K562 (cell line): ENCODE measurements around the gene LIPM. TPM values are rescaled to one million over a fixed set of nuclear protein-coding genes. Genes with fewer than 3 reads are reported as not detected.

Experiments
- ATAC-seq: fragments of 200-7000 bp; cut with Tn5 transposase; 3 replicates; pipeline ENCODE4 v1.9.1; 2020; ENCODE audit warnings: moderate library complexity
- BruUV-seq: library from RNA; stranded (reverse); fragments of 400-500 nt; replicated peaks from 2 replicates; lab custom pipeline; 2021; lab: Mats Ljungman, UMichigan
- CTCF ChIA-PET: fragments of 300-600 bp; formaldehyde crosslinking; extraction: SDS; loops from one replicate; lab custom pipeline; 2021; ENCODE audit warnings: low intra/inter-chr PET ratio; lab: Yijun Ruan, JAX
- POLR2A ChIA-PET: fragments of 300-600, 350-650 bp; sonication (Branson Sonifier 250); formaldehyde crosslinking; extraction: SDS; loops from one replicate; lab custom pipeline; 2021; ENCODE audit warnings: antibody characterized with exemption, inconsistent platforms; lab: Yijun Ruan, JAX
- DNase-seq, 4 experiments: peaks; one replicate each; pipeline versions ENCODE4 v3.0.0 to v3.0.0-alpha.2; 2011 to 2018; ENCODE audit warnings: low spot score in 3 of 4, mixed read lengths in 3 of 4; ENCODE audit errors: extremely low read depth in 1 of 4
- FAIRE-seq: peaks from 2 replicates; lab custom pipeline; 2011; peaks lifted over from hg19 to GRCh38; lab: Jason Lieb, UNC
- H2AFZ ChIP-seq: 2 replicates; pipeline ENCODE4 v1.6.0; 2011; ENCODE audit warnings: low read depth, low read length, control low read depth, inconsistent platforms
- H3K27ac ChIP-seq: fragments of 200-600 bp; 3 replicates; pipeline ENCODE4 v1.8.0; 2011; ENCODE audit warnings: low read depth, mild to moderate bottlenecking, control low read depth, inconsistent platforms, low read length, moderate library complexity, mixed read lengths; ENCODE audit errors: extremely low read depth
- H3K27me3 ChIP-seq, 2 experiments: fragments of 300-600 bp in 1 of 2; 2 replicates in 1 of 2; 3 replicates in 1 of 2; pipeline versions ENCODE4 v1.6.0 to v1.8.0; 2011; ENCODE audit warnings: inconsistent platforms in 2 of 2, low read length in 2 of 2, mild to moderate bottlenecking in 1 of 2, mixed read lengths in 1 of 2, moderate library complexity in 1 of 2; ENCODE audit not compliant: control insufficient read depth in 2 of 2, insufficient read depth in 2 of 2
- H3K36me3 ChIP-seq: fragments of 300-600 bp; 3 replicates; pipeline ENCODE4 v1.8.0; 2011; ENCODE audit warnings: mild to moderate bottlenecking, low read length, inconsistent platforms; ENCODE audit not compliant: control insufficient read depth, insufficient read depth
- H3K4me1 ChIP-seq, 2 experiments: fragments of 200-600 bp in 1 of 2; replicated peaks in 1 of 2; 2 replicates in 1 of 2; 3 replicates in 1 of 2; pipeline versions ENCODE4 v1.5.1 to v1.8.0; 2011; ENCODE audit warnings: inconsistent platforms in 2 of 2, low read length in 2 of 2, mild to moderate bottlenecking in 1 of 2, mixed read lengths in 1 of 2, moderate library complexity in 1 of 2; ENCODE audit not compliant: control insufficient read depth in 2 of 2, insufficient read depth in 2 of 2
- H3K4me2 ChIP-seq: 2 replicates; pipeline ENCODE4 v1.6.1; 2011; ENCODE audit warnings: low read length, control low read depth, inconsistent platforms, mixed read lengths; ENCODE audit not compliant: insufficient read depth
- H3K4me3 ChIP-seq: fragments of 200-600 bp; sonication (generic), shearing (Covaris generic); 2 replicates; pipeline ENCODE4 v1.5.1; 2016; ENCODE audit warnings: control low read depth, inconsistent platforms
- H3K79me2 ChIP-seq: fragments of 200-600 bp; 3 replicates; pipeline ENCODE4 v1.8.0; 2011; ENCODE audit warnings: low read length, inconsistent platforms; ENCODE audit not compliant: control insufficient read depth, insufficient read depth
- H3K9ac ChIP-seq, 2 experiments: 2 replicates each; pipeline versions ENCODE4 v1.6.0 to v1.6.1; 2011; ENCODE audit warnings: low read depth in 2 of 2, low read length in 2 of 2, control low read depth in 1 of 2, inconsistent platforms in 1 of 2, mild to moderate bottlenecking in 1 of 2, mixed read lengths in 1 of 2; ENCODE audit not compliant: insufficient read depth in 1 of 2
- H3K9me1 ChIP-seq: one replicate; pipeline ENCODE4 v1.6.0; 2011; ENCODE audit warnings: inconsistent platforms, mild to moderate bottlenecking, low read length, moderate library complexity; ENCODE audit not compliant: control insufficient read depth, insufficient read depth
- H3K9me3 ChIP-seq: replicated peaks from 2 replicates; pipeline ENCODE4 v1.5.1; 2011; ENCODE audit warnings: low read depth, low read length, inconsistent platforms; ENCODE audit not compliant: control insufficient read depth, insufficient read depth
- H4K20me1 ChIP-seq: replicated peaks from 2 replicates; pipeline ENCODE4 v1.6.1; 2011; ENCODE audit warnings: low read length, inconsistent platforms, mixed read lengths; ENCODE audit not compliant: control insufficient read depth, insufficient read depth
- ARHGAP35 ChIP-seq: fragments of 450-650 bp; IDR thresholded peaks from 2 replicates; pipeline ENCODE4 v1.6.1; 2018; ENCODE audit not compliant: partially characterized antibody
- CBFB ChIP-seq: sonication (generic); formaldehyde crosslinking; IDR thresholded peaks from 2 replicates; pipeline ENCODE4 v1.4.0; 2020; ENCODE audit warnings: mild to moderate bottlenecking, missing genetic modification reagents
- E2F6 ChIP-seq, 2 experiments: IDR thresholded peaks; 2 replicates each; pipeline ENCODE4 v1.6.1; 2011; ENCODE audit warnings: borderline replicate concordance in 1 of 2, control low read depth in 1 of 2, low read depth in 1 of 2, low read length in 1 of 2, mild to moderate bottlenecking in 1 of 2, mixed read lengths in 1 of 2, moderate library complexity in 1 of 2; ENCODE audit not compliant: insufficient read depth in 1 of 2, insufficient read length in 1 of 2, poor library complexity in 1 of 2, severe bottlenecking in 1 of 2; ENCODE audit errors: extremely low read depth in 1 of 2
- FOXA3 ChIP-seq, 2 experiments: fragments of 450-650 bp in 1 of 2; sonication (generic) in 1 of 2; formaldehyde crosslinking; IDR thresholded peaks in 1 of 2; conservative IDR thresholded peaks in 1 of 2; 2 replicates each; pipeline versions ENCODE4 v1.4.0 to v1.8.0; 2020 to 2022; ENCODE audit warnings: mild to moderate bottlenecking in 2 of 2, missing genetic modification reagents in 1 of 2
- KHSRP ChIP-seq: fragments of 450-650 bp; IDR thresholded peaks from 2 replicates; pipeline ENCODE4 v1.6.1; 2017
- MBD1 ChIP-seq: fragments of 250-450 bp; sonication (Bioruptor Pico); IDR thresholded peaks from 2 replicates; pipeline ENCODE4 v1.8.0; 2022; ENCODE audit warnings: inconsistent platforms
- MCM7 ChIP-seq, 2 experiments: fragments of 450-650 bp; IDR thresholded peaks; 2 replicates each; pipeline ENCODE4 v1.6.1; 2016 to 2018
- PCBP1 ChIP-seq: fragments of 200-400 bp; formaldehyde crosslinking; IDR thresholded peaks from 2 replicates; pipeline ENCODE4 v1.6.1; 2018; ENCODE audit warnings: mild to moderate bottlenecking, low read depth, low read length; ENCODE audit not compliant: poor library complexity, severe bottlenecking
- PHB ChIP-seq: fragments of 250-450 bp; sonication (Bioruptor Pico); IDR thresholded peaks from 2 replicates; pipeline ENCODE4 v1.5.0; 2021
- PRMT5 ChIP-seq: sonication (generic); formaldehyde crosslinking; IDR thresholded peaks from 2 replicates; pipeline ENCODE4 v1.5.0; 2020; ENCODE audit warnings: missing genetic modification reagents
- SMAD1 ChIP-seq: fragments of 150-350 bp; IDR thresholded peaks from 2 replicates; pipeline ENCODE4 v1.6.1; 2014; ENCODE audit warnings: low read length, low read depth; ENCODE audit not compliant: partially characterized antibody
- SMC3 ChIP-seq: conservative IDR thresholded peaks from 2 replicates; pipeline ENCODE4 v1.6.1; 2011; ENCODE audit warnings: low read depth, low read length, improper control_type of control experiment; ENCODE audit not compliant: insufficient read depth
- TCF3 ChIP-seq: sonication (generic); formaldehyde crosslinking; IDR thresholded peaks from 2 replicates; pipeline ENCODE4 v1.4.0; 2020; ENCODE audit warnings: mild to moderate bottlenecking, missing genetic modification reagents
- XRCC4 ChIP-seq: IDR thresholded peaks from one replicate; pipeline ENCODE4 v1.6.1; 2011; ENCODE audit not compliant: insufficient read depth, insufficient read length; ENCODE audit errors: extremely low read depth
- ZNF449 ChIP-seq: fragments of 250-450 bp; sonication (Bioruptor Pico); IDR thresholded peaks from 2 replicates; pipeline ENCODE4 v1.8.0; 2022; ENCODE audit warnings: moderate library complexity, mild to moderate bottlenecking, inconsistent platforms
- ZNF717 ChIP-seq: fragments of 250-450 bp; sonication (Bioruptor Pico); IDR thresholded peaks from 2 replicates; pipeline ENCODE4 v1.5.0; 2021
- ZNF75A ChIP-seq: fragments of 450-650 bp; formaldehyde crosslinking; IDR thresholded peaks from 2 replicates; pipeline ENCODE4 v1.4.0; 2020; ENCODE audit warnings: mild to moderate bottlenecking
- WGBS: fragments of 100-300 bp; shearing (Covaris generic); methylation state at CpG from one replicate; pipeline ENCODE4 v1.1.6; 2016; ENCODE audit warnings: low coverage, mixed read lengths; ENCODE audit not compliant: insufficient coverage; ENCODE audit errors: missing lambda C conversion rate; 5-methylcytosine and 5-hydroxymethylcytosine counted together
- in situ Hi-C: fragments of 300-500 bp; cut with MboI; formaldehyde crosslinking; loops from 4 replicates; pipeline ENCODE4 v1.15.0; 2018; ENCODE audit warnings: inconsistent platforms, mixed read lengths
- intact Hi-C: fragments of 100-400 bp; cut with micrococcal nuclease; formaldehyde crosslinking; loops from 2 replicates; pipeline ENCODE4 v1.14.2; 2022
- polyA plus RNA-seq, 8 experiments: library from polyadenylated mRNA; depleted of rRNA in 4 of 8; stranded (reverse) in 5 of 8; unstranded in 3 of 8; fragments of >200 nt; fragmentation: Nextera tagmentation in 2 of 8; fragmentation: Illumina TruSeq in 1 of 8; extraction: Ambion mirVana in 2 of 8; extraction: Trizol in 1 of 8; gene quantifications; 2 replicates each; pipeline versions ENCODE4 v1.2.1 to v1.2.3, GENCODE V29; 2011 to 2014; ENCODE audit warnings: inconsistent platforms in 1 of 8, missing spikeins in 1 of 8
- total RNA-seq, 7 experiments: library from RNA; depleted of rRNA in 6 of 7; stranded (reverse); fragments of >200 nt in 6 of 7; fragmentation: Illumina TruSeq in 2 of 7; extraction: Trizol in 2 of 7; gene quantifications; 2 replicates each; pipeline versions ENCODE4 v1.2.1 to v1.2.3, GENCODE V29; 2011 to 2021; ENCODE audit warnings: low replicate concordance in 1 of 7

The LIPM gene
- total and polyA plus RNA-seq, 9 of the 15 experiments (the other 6 are each of a cell fraction or from before 2014, with no cell fraction given), result not detected

- ChIA-PET CTCF (no interaction called here), POLR2A (interaction anchor here (0.6 kb wide), 1 partner anchor 1984 kb away, joined by 3 read pairs; no protein-coding TSS in a partner anchor)
- Histone ChIP-seq H3K36me3 (no peaks in the 10 kb centered on the region), H3K4me2 (no peak overlapping the region), H3K79me2 (no peaks in the 10 kb centered on the region), H3K9me3 (no peaks in the 10 kb centered on the region), H3K9ac (no peak overlapping the region), H3K9me1 (no peaks in the 10 kb centered on the region), H3K4me3 (no peak overlapping the region), H3K27ac (no peak overlapping the region), H2AFZ (no peak overlapping the region), H3K27me3 (no peaks in the 10 kb centered on the region), H4K20me1 (no peaks in the 10 kb centered on the region), H3K4me1 (no peaks in the 10 kb centered on the region)
- WGBS, result 0% methylated on average over 4 of the region's 4 CpGs
- TF ChIP-seq SMAD1, result no peak
- no peak for TF ChIP-seq CBFB
- TF ChIP-seq MCM7 (IDR thresholded peaks at IDR 0.05), result no peak
- no peak for TF ChIP-seq TCF3 (CRISPR knock-in tag)
- no peak for TF ChIP-seq FOXA3 (CRISPR knock-in tag; conservative IDR thresholded peaks at IDR 0.05 in 1 of 2, IDR thresholded peaks at IDR 0.05 in 1 of 2)
- TF ChIP-seq ZNF75A (CRISPR knock-in tag), result no peak
- TF ChIP-seq ZNF449 (CRISPR knock-in tag), result no peak
- TF ChIP-seq PCBP1, result no peak
- TF ChIP-seq XRCC4, result no peak
- TF ChIP-seq PHB (CRISPR knock-in tag), result no peak
- no peak for TF ChIP-seq ZNF717 (CRISPR knock-in tag)
- TF ChIP-seq ARHGAP35, result no peak
- no peak for TF ChIP-seq MBD1 (CRISPR knock-in tag)
- no peak for TF ChIP-seq E2F6 (IDR thresholded peaks at IDR 0.05; ENCODE audit: borderline replicate concordance in 1 of 2, extremely low read depth in 1 of 2, insufficient read depth in 1 of 2, insufficient read length in 1 of 2, low read depth in 1 of 2, low read length in 1 of 2, poor library complexity in 1 of 2, severe bottlenecking in 1 of 2)
- TF ChIP-seq SMC3, result no peak
- no peak for TF ChIP-seq KHSRP
- no peak for TF ChIP-seq PRMT5 (CRISPR knock-in tag)
- intact Hi-C loops (no loop called here), in situ Hi-C loops (no loop called here)
- no peak for ATAC-seq
- no peak for FAIRE-seq
- BruUV-seq, result no TSS peak
- no peak for DNase-seq
Measured at GRCh38 chr10:88853155-88853881, 50.8 kb downstream of the LIPM start.
